ENCODE measurements around the gene RPS6KA1.

GRCh38 chr1:26537951-26538352, 8.4 kb downstream of the RPS6KA1 start:
- TF ChIP-seq POLR2AphosphoS5 (IDR thresholded peaks at IDR 0.05; ENCODE audit: low read depth, low read length) (no peak), REST (IDR thresholded peaks at IDR 0.05; ENCODE audit: insufficient read depth in 1 of 2, low read depth in 2 of 2, low read length in 2 of 2) (no peak), TAF1 (IDR thresholded peaks at IDR 0.05; ENCODE audit: borderline replicate concordance, insufficient read depth, low read length) (no peak)
